NCI-H146 treated with DMSO at 0.1 percent for 48 hours (cell line): ENCODE data around the gene PRX.
A peak's percentile ranks its signal among the peaks of the same experiment; 100 is the strongest.
"Not testable (repeated sequence)": the region's sequence is repeated elsewhere in the genome, so short reads cannot be mapped to it uniquely, and the experiment has no call there.

ENCODE experiments used
- DNase-seq: peaks from one replicate; lab custom pipeline; 2025; ENCODE audit not compliant: unreplicated experiment; lab: John Stamatoyannopoulos, UW

The PRX gene

GRCh38 chr19:40414542-40415535 is 1.7 kb upstream of the PRX start:
- DNase-seq, result no peak

GRCh38 chr19:40412866-40413265 is 312 bp downstream of the PRX start:
- no peak for DNase-seq

DNA sequence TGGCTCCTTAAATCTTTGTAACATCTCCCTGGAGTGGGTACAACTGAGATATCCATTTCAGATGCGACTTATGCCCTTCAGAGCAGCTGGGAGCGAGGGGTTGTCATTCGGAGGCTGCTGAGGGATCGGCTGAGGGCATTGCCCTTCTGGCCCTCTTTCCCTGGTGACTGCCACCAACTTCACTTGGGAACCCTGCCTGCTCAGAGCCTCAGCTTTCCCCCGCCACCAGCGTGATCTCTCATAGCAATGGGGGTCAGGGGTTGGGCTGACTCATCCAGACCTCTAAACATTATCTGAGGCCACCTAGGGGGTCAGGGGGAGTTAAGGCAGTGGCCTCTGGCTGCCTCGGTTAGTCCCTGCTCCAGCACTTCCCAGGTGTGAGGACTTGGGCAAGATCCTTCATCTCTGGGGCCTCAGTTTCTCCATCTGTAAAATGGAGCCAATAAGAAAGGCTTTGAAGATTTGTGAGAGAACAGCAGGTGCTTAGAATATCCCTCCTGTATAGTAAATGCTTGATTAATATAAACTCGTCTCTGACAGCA is 1.1 kb downstream of the PRX start:
- no peak for DNase-seq

DNA sequence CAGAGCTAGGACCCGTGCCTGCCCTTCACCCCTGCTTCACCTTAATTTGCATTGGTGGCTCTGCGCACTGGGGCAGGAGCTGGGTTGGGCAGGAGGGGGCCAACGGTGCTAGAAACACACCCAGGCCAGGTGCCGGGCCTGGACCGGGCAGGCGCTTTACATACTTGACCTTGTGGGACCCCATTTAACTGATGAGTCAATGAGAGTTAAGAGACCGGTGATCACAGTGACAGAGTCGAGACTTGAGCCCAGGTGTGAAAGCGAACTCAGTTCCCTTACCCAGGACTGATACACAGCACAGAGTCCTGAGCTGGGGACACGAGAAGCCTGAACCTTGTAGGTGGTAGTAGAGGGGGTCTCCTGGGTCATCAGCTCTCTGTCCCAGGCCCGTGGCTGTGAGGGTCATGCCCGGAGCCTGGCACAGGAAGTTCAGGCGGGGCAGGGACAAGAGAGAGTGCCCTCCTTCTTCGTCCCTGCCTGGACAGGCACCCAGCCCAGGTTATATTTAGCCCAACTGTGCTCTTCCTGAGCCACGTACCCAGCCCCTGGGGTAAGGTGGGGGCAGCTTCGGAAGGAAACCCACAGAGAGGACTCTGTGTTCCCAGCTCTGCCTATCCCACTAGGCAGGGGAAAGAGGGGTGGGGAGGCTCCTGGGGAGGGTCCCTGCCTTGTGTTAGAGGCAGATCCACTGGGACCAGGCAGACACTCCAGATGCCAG is 1.9 kb downstream of the PRX start:
- no peak for DNase-seq

DNA sequence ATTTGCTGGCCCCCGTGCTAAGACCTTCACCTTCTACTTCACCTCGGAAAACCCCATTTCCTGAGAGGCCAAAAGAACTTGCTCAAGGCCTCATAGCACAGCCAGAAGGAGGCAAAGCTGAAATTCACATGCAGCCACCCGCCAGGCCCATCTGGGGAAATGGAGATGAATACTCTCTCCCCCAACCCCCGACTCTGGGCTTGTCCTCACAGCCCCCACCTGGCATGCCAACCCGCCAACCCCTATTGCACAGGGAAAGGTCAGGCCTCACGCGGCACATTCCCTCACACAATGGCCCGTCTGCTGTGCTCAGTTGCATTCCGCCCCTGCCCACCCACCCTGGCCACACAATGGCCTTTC is 3.2 kb downstream of the PRX start:
- no peak for DNase-seq

- DNase-seq, result not testable (repeated sequence)
Observed at GRCh38 chr19:40408598-40408925, 4.6 kb downstream of the PRX start.

DNA sequence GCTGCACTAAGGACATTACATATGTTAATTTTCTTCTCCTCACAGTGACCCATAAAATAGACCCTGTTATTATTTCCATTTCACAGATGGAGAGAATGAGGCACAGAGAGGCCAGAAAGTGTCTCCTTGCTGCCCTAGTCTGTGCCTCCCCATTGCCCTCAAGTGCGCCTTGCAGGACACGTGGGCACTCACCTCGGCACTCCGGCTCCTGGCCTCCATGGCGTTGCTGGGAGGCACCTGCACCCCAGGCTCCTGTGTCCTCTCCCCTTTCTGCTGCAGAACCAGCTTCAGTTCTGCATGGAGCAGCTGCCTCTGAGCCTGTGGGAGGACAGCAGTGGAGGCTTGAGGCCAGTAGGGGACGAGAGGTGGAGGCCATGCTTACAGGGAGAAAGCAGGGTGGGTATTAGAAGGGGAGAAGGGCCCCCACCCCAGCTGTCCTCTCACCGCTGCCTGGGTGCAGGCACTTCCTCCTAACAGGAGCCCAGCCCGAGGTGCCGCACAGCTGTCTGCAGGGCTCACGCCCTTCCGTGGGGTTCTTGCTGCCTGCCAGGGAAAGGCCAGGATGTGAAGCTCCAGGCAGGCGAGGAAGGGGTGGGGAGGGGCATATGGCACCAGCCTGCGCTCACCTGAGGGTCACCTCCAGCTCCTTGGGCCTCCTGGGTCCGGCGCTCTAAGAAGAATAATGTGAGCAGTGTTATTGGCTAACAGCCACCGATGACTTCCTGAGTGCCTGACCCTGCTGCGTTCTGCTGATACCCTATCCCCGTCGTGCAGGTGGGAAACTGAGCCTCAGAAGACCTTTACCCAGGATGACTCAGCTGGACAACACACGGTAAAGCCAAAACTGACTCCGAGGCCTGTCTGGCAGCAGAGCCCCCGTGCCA is 5.2 kb downstream of the PRX start:
- DNase-seq, result no peak

- peak; percentile 61 for DNase-seq
Observed at GRCh38 chr19:40403262-40403984, 9.8 kb downstream of the PRX start.

DNA sequence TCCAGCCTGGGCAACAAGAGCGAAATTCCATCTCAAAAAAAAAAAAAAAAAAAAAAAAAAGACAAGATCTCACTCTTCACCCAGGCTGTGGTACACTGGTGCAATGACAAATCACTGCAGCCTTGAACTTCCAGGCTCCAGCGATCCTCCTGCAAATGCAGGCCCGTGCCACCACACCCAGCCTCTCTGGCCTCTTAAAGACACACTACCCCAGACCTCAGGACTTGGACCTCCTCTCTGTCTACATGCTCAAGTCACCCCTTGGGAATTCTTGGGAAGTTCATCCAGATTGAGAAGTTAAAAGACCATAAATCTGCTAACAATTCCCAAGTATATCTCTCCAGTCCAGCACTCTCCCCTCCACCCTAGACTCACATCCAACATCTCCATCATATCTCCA is 12.6 kb downstream of the PRX start:
- DNase-seq, result no peak

DNA sequence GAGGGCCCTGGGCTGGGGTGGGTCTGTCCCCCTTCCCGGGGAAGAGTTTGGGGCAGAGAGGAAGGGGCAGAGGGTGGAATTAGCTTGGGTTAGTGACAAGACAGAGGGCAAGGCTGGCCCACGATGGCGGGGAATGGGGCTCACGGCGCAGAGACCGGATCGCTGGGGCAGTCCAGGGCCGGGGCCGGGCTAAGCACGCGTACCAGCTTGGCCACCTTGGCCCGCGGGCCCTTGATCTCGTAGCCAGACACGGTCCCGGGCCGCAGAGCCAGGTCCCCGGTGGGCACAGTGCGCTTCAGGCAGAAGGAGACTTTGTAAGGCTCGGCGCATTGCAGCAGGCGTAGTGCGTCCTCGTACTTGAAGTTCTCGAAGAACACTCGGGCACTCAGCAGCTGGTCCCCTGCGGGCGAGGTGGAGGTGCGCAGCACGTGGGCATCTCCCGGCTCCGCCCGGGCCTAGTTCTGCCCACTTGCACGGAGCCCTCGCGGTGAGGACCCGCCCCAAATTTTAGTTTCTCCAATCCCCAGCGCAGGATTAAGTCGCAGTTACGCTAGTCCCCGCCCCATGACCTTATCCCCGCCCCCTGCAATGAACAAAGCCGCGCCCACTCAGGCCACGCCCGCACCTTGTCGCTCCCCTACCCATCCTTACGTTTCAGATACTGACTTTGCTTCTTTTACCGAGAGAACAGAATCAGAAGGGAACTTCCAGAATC is 14.6 kb downstream of the PRX start:
- DNase-seq, result peak; percentile 30

DNA sequence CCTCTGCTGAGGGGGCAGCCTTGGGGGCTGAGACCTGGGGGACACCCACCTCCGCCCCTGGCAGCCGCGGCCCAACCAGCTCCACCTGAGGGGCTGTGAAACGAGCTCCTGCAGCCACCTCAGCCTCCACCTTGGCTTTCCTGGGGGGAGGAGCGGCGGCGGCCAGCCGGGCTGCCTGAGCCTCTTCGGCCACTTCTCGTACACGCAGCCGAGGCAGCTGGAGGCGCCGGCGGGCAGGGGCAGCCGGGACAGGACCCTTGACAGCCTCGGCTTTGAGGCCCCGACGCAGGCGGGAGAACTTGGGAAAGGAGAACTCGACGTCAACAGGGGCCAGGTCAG is 15.6 kb downstream of the PRX start:
- no peak for DNase-seq

DNA sequence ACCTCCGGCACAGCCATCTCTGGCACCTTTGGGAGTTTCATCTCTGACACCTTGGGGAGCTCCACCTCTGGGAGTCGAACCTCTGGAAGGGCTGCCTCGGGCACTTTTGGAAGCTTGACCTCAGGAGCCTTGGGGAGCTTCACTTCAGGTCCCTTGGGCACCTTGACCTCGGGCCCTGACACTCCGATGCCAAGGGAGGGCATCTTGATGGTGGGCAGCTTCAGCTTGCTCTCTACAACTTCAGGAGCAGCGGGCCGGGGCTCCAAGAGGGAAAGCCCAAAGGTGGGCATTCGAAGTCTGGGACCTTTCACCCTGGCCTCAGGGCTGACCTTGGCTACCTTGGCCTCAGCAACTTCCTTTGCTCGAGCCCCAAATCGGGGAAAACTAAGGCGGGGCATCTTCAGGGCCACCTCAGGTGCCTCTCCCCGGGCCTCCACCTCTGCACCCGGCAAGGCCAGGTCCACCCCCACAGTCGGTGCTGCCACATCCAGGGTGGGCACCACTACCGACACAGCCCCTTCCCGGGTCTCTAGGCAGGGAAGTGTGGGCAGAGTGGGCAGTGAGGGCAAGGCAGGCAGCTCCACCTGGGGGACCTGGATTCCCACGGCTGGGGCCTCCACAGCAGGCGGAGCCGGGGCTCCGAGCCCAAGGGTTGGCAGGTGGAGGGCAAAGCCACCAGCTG is 16.2 kb downstream of the PRX start:
- DNase-seq, result no peak

DNA sequence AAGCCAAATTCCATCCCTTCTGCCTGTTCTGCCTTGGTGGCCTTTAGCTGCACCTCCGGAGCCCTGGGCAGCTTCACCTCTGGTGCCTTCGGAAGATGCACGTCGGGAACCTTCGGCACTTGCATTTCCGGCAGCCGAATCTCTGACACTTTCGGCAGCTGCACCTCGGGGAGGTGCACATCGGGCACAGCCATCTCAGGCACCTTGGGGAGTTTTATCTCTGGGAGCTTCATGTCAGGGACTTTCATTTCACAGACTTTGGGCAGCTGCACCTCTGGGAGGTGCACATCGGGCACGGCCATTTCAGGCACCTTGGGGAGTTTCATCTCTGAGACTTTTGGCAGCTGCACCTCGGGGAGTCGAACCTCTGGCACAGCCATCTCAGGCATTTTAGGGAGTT is 17.2 kb downstream of the PRX start:
- DNase-seq, result no peak

DNA sequence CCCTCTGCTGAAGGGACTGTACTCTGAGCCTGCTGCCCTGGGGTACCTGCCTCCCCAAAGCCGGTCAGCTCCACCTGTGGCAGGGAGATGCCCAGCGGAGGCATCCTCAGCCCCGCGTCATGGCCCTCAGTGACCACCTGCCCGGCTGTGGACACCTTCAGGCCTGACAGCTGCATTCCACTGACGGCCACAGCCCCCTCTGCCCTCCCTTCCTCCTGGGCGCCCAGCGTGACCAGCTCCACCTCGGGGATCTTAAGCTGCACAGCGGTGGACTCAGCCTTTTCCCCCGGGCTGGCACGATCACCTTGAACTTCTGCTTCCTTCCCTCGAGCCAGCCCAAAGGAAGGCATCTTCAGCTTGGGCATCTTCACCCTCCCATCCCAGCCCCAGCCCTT is 18.4 kb downstream of the PRX start:
- DNase-seq, result no peak

- no peak for DNase-seq
Observed at GRCh38 chr19:40393894-40394815, 19.0 kb downstream of the PRX start.

DNA sequence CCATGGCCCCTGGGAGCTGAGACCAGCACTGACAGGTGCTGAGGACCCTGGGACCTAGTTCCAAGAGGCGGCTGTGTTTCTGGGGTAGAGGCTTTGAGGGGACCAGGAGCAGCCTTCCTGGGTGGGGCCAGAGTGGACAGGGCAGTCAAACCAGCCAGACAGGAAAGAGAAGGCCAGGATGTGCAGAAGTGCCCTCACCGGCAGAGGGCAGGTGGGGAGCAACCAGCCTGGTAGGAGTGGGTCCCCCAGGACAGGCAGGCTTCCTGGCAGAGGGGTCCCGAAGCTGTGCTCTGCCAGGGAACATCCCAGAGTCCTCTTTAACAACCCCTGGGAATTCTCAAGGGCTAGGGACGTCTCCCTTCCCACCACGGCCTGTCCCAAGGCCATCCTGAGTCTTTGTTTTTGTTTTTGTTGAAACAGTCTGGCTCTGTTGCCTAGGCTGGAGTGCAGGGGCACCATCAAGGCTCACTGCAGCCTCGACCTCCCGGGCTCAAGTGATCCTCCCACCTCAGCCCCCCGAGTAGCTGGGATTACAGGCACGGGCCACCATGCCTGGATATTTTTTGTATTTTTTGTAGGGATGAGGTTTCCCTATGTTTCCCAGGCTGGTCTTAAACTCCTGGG is 20.2 kb downstream of the PRX start:
- DNase-seq, result no peak

- DNase-seq, result no peak
Observed at GRCh38 chr19:40392123-40392522, 21.1 kb downstream of the PRX start.
